Stimulated activated naive CD8-positive, alpha-beta T cell treated with anti-CD3 and anti-CD28 coated beads, Interleukin-15, Interleukin-2, amounts not matched to agents 100 ng/mL and 50 ng/mL, for 24 hours (primary cell): Measurements from ENCODE around the gene SAV1.
"Not testable (repeated sequence)": the region's sequence is repeated elsewhere in the genome, so short reads cannot be mapped to it uniquely, and the experiment has no call there.

ENCODE experiments used
- H3K27ac Mint-ChIP-seq: one replicate; pipeline ENCODE4 v1.8.0; 2021; ENCODE audit warnings: mild to moderate bottlenecking, mixed read lengths
- H3K27me3 Mint-ChIP-seq: one replicate; pipeline ENCODE4 v1.8.0; 2021; ENCODE audit warnings: mixed read lengths
- H3K36me3 Mint-ChIP-seq: one replicate; pipeline ENCODE4 v1.8.0; 2021; ENCODE audit warnings: low read depth, mixed read lengths
- H3K4me1 Mint-ChIP-seq: one replicate; pipeline ENCODE4 v1.8.0; 2021; ENCODE audit warnings: low read depth, mixed read lengths
- H3K4me3 Mint-ChIP-seq: one replicate; pipeline ENCODE4 v1.8.0; 2021; ENCODE audit warnings: mild to moderate bottlenecking, mixed read lengths
- H3K9me3 Mint-ChIP-seq: one replicate; pipeline ENCODE4 v1.8.0; 2021; ENCODE audit warnings: mixed read lengths

Gene SAV1

DNA sequence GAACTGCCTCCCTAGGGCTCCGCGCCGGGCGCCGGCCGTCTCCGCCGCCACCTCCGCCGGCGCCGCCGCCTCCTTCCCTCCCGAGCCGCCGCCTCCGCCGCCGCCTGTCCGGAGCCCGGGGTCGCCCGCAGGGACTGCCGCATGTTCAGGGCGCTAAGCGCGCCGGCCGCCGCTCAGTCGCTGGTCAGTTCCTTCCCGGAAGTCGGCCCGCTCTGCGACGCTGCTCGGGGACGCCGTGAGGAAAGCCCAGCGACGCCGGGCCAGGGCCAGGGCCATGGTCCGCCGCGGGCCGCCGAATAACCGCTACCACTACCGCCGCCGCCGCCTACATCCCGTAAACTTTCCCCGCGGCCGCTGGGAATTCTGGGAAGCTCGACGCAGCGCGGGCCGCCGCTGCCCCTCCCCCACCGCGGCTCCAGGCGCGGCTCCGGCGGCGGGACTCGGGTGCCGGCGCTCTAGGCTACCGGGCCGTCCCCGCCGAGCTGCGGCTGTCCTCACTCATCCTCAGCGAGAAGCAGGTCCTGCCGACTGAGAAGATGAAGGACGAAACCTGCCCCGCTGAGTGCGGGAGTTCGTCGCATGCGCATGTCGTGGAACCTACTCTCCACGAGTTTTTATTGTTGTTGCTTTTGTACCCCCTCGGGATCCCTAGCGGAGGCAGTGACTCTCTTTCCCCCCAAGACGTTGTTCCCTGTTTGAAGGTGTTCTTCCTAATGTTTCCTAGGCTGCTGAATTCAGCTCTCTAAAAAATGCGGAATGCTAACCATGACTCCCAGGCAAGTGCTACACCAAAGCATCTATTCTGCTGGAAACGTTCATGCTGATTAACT is at the start of gene SAV1:
Gene SAV1, minus strand, starts transcription at position 311 of the 830 bp plus-strand sequence. CDS start 339 bp downstream, outside the sequence.
- H3K27ac Mint-ChIP-seq: peak within 1 kb of the TSS; percentile 65
- H3K4me1 Mint-ChIP-seq: peaks cover 26% of the 10 kb centered on the region
- H3K4me3 Mint-ChIP-seq: no peak within 1 kb of the TSS
- H3K27me3 Mint-ChIP-seq: no peaks in the 10 kb centered on the region
- H3K36me3 Mint-ChIP-seq: peaks cover 13% of the 10 kb centered on the region
- H3K9me3 Mint-ChIP-seq: no peaks in the 10 kb centered on the region

DNA sequence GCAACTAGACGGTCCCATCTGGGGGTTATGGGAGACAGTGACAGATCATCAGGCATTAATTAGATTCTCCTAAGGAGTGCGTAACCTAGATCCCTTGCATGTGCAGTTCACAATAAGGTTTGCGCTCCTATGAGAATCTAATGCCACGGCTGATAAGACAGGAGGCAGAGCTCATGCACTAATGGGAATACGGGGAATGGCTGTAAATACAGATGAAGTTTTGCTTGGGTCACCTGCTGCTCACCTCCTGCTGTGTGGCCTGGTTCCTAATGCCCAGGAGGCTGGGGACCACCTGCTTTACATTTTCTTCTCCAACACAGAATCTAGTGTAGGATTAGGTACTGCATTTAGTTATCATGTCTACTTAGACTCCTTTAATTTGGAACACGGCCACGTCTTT is 49.7 kb upstream of the SAV1 start:
- no peaks in the 10 kb centered on the region for H3K9me3 Mint-ChIP-seq
- H3K4me1 Mint-ChIP-seq: no peaks in the 10 kb centered on the region
- no peak overlapping the region for H3K27ac Mint-ChIP-seq
- H3K27me3 Mint-ChIP-seq: no peaks in the 10 kb centered on the region
- peaks cover 15% of the 10 kb centered on the region for H3K36me3 Mint-ChIP-seq
- H3K4me3 Mint-ChIP-seq: no peak overlapping the region

GRCh38 chr14:50714450-50715073 is 46.5 kb upstream of the SAV1 start:
- H3K4me1 Mint-ChIP-seq: no peaks in the 10 kb centered on the region
- H3K4me3 Mint-ChIP-seq: no peak overlapping the region
- H3K36me3 Mint-ChIP-seq: no peaks in the 10 kb centered on the region
- no peaks in the 10 kb centered on the region for H3K9me3 Mint-ChIP-seq
- no peaks in the 10 kb centered on the region for H3K27me3 Mint-ChIP-seq
- no peak overlapping the region for H3K27ac Mint-ChIP-seq

DNA sequence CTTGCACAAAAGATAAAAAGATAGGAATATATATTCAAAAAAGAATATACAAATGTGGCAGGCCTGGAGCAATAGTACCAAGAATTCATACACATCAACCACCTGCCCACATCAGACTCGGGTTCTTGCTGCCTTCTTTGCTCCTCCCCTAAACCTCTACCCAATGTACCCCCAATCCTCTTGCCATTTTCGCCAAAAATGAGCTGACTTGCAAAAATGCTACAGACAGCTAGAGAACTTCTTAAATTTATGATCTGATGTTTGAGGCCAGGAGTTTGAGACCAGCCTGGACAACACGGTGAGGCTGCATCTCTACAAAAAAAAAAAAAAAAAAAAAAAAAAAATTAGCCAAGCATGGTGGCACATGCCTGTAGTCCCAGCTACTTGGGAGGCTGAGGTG is 42.9 kb upstream of the SAV1 start:
- no peak overlapping the region for H3K4me3 Mint-ChIP-seq
- no peak overlapping the region for H3K27ac Mint-ChIP-seq
- H3K27me3 Mint-ChIP-seq: no peaks in the 10 kb centered on the region
- H3K9me3 Mint-ChIP-seq: no peaks in the 10 kb centered on the region
- H3K4me1 Mint-ChIP-seq: no peaks in the 10 kb centered on the region
- no peaks in the 10 kb centered on the region for H3K36me3 Mint-ChIP-seq

DNA sequence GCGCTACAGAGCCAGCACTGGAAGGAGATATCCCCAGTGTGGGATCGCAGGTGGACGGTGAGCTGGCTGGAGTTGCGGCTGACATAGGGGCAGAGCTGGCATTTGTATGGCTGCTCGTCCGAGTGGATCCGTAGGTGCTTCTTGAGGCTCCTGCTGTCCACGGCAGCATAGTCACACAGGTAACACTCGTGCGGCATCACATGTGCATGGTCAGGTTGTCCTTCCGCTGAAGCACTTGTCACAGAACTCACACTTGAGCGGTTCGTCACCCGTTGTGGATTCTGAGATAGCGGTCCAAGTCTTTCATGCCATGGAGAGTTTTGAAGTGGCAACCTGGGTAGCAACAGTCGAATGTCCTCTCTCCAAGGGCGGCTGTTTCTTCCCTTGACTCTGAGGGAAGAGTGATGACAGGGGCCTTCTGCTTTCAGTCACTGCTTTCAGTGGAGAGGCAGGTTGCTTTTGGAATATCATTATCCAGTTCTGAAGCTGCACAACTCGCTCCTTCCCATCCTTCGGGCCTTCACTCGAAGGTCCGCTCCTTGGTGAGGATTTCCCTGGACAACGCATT is 37.0 kb upstream of the SAV1 start:
- Mint-ChIP-seq H3K4me3 (no peak overlapping the region), H3K27ac (no peak overlapping the region)

DNA sequence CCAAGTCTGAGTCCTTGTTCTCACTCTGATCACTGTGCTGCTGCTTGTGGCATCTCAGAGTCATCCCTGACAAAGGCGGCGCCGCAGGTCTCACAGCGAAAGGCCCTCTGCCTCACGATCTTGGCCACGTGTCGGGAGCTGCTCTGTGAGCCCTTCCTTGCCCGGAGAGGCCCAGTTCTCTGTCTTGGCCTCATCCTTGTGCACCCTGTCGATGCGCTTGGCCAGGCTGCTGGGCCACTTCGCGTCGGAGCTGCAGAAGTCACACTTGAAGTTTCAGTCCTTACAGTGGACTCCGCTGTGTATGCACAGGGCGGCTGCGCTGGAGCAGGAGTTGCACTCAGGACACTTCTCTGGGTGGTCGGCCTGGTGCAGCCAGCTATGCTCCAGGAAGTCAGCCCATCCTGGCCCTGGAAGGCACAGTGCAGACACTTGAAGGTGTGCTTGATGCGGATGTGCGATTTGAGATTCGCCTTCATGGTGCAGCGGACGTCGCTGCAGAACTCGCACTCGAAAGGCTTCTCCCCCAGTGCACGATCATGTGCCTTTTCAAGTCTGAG is 36.4 kb upstream of the SAV1 start:
- Mint-ChIP-seq H3K36me3 (no peaks in the 10 kb centered on the region), H3K4me3 (no peak overlapping the region), H3K9me3 (no peaks in the 10 kb centered on the region), H3K27me3 (peaks cover 21% of the 10 kb centered on the region), H3K27ac (no peak overlapping the region), H3K4me1 (no peaks in the 10 kb centered on the region)

More for the DNA sequence above, 37.0 kb upstream of the SAV1 start:
- Mint-ChIP-seq H3K4me1 (no peaks in the 10 kb centered on the region), H3K36me3 (no peaks in the 10 kb centered on the region), H3K27me3 (peaks cover 15% of the 10 kb centered on the region), H3K9me3 (no peaks in the 10 kb centered on the region)

DNA sequence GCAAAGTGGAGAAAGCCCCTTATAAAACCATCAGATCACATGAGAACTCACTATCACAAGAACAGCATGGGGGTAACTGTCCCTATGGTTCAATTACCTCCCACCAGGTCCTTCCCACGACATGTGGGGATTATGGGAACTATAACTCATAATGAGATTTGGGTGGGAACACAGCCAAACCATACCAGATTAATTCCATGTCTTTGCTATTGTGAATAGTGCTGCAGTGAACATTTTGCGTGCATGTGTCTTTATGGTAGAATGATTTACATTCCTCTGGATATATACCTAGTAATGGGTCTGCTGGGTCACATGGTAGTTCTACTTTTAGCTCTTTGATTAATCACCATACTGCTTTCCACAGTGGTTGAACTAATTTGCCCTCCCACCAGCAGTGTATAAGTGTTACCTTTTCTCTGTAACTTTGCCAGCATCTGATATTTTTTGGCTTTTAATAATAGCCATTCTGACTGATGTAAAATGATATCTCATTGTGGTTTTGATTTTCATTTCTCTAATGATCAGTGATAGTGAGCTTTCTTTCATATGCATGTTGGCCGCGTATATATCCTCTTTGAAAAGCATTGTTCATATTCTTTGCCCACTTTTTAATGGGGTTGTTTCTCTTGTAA is 29.7 kb upstream of the SAV1 start:
- peaks cover 33% of the 10 kb centered on the region for H3K27me3 Mint-ChIP-seq
- H3K27ac Mint-ChIP-seq: no peak overlapping the region
- no peaks in the 10 kb centered on the region for H3K36me3 Mint-ChIP-seq
- H3K4me1 Mint-ChIP-seq: no peaks in the 10 kb centered on the region
- H3K9me3 Mint-ChIP-seq: peaks cover 20% of the 10 kb centered on the region
- no peak overlapping the region for H3K4me3 Mint-ChIP-seq

DNA sequence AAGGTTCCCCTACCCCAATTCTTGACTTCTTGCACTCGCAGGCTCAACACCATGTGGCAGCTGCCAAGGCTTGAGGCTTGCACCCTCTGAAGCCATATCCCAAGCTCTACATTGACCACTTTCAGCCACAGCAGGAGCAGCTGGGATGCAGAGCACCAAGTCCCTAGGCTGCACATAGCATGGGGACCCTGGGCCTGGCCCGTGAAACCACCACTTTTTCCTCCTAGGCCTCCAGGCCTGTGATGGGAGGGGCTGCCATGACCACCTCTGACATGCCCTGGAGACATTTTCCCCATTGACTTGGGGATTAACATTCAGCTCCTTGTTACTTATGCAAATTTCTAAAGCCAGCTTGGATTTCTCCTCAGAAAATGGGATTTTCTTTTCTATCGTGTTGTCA is 26.2 kb upstream of the SAV1 start:
- not testable (repeated sequence) for H3K4me3 Mint-ChIP-seq, H3K4me1 Mint-ChIP-seq, H3K36me3 Mint-ChIP-seq, H3K27ac Mint-ChIP-seq
- Mint-ChIP-seq H3K27me3 (peaks cover 18% of the 10 kb centered on the region), H3K9me3 (peaks cover 26% of the 10 kb centered on the region)

DNA sequence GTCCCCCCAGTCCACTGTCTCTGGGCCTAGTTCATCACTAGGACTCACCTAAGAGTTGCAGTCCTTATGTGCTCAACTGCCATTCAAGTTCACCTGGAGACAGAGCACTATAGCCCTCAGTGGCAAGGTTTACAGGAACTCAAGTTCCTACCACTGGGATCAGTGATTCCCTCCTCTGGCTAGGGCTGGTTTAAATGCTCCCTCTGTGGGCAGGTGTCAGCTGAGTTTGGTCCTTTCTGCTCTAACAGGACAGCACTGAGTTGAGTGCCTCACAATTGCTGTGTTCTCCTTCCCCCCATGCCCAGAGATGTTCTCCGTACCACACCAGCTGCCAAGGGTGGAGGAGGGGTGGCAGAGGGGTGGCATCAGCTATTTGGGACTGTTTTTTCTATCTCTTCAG is 20.8 kb upstream of the SAV1 start:
- peaks cover 15% of the 10 kb centered on the region for H3K9me3 Mint-ChIP-seq
- H3K36me3 Mint-ChIP-seq: peaks cover 9% of the 10 kb centered on the region
- H3K27me3 Mint-ChIP-seq: peaks cover 4% of the 10 kb centered on the region
- no peak overlapping the region for H3K27ac Mint-ChIP-seq
- H3K4me3 Mint-ChIP-seq: no peak overlapping the region
- H3K4me1 Mint-ChIP-seq: no peaks in the 10 kb centered on the region

- Mint-ChIP-seq H3K27me3 (peaks cover 4% of the 10 kb centered on the region), H3K4me1 (peaks cover 19% of the 10 kb centered on the region)
Observed at GRCh38 chr14:50679674-50680073, 11.6 kb upstream of the SAV1 start.

GRCh38 chr14:50678163-50678562 is 10.1 kb upstream of the SAV1 start:
- H3K4me1 Mint-ChIP-seq: peaks cover 19% of the 10 kb centered on the region
- H3K27ac Mint-ChIP-seq: peak overlapping the region; percentile 42
- H3K4me3 Mint-ChIP-seq: no peak overlapping the region
- no peaks in the 10 kb centered on the region for H3K36me3 Mint-ChIP-seq
- H3K27me3 Mint-ChIP-seq: peaks cover 4% of the 10 kb centered on the region
- no peaks in the 10 kb centered on the region for H3K9me3 Mint-ChIP-seq

More at GRCh38 chr14:50679674-50680073, 11.6 kb upstream of the SAV1 start:
- H3K4me3 Mint-ChIP-seq: no peak overlapping the region
- no peaks in the 10 kb centered on the region for H3K36me3 Mint-ChIP-seq
- no peak overlapping the region for H3K27ac Mint-ChIP-seq
- H3K9me3 Mint-ChIP-seq: no peaks in the 10 kb centered on the region

- peak overlapping the region; percentile 42 for H3K4me3 Mint-ChIP-seq
- no peaks in the 10 kb centered on the region for H3K36me3 Mint-ChIP-seq
- H3K27ac Mint-ChIP-seq: peak overlapping the region; percentile 73
- H3K4me1 Mint-ChIP-seq: peaks cover 19% of the 10 kb centered on the region
- no peaks in the 10 kb centered on the region for H3K9me3 Mint-ChIP-seq
- H3K27me3 Mint-ChIP-seq: peaks cover 4% of the 10 kb centered on the region
Observed at GRCh38 chr14:50677527-50678063, 9.5 kb upstream of the SAV1 start.

DNA sequence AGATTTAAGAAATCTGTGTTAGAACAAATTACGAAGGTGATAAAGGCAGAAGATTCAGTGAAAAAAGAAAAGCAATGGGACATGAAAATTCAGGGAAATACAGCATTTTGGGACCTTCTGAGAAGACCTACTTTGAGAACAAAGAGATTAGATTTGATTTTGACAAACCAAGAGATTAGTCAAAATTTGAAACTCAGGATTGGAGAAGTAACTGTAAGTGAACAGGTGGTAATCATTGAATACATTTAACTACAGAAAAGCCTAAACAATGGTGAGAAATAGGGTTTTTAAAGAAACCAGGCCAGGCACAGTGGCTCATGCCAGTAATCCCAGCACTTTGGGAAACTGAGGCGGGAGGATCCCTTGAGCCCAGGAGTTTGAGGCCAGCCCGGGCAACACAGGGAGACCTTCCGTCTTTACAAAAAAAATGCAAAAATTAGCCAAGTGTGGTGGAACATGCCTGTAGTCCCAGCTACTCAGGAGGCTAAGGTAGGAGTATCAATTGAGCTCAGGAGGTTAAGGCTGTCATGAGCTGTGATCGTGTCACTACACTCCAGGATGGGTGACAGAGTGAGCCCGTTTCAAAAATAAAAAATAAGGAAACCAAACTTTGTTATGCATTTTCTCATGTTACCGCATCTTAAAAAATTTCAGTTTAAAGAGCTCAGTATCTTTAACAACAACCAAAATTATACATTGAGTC is 8.9 kb upstream of the SAV1 start:
- Mint-ChIP-seq H3K36me3 (no peaks in the 10 kb centered on the region), H3K27ac (peak overlapping the region; percentile 73), H3K27me3 (peaks cover under 1% of the 10 kb centered on the region), H3K4me3 (peak overlapping the region; percentile 42), H3K9me3 (no peaks in the 10 kb centered on the region), H3K4me1 (peaks cover 19% of the 10 kb centered on the region)

GRCh38 chr14:50675597-50675996 is 7.5 kb upstream of the SAV1 start:
- no peak overlapping the region for H3K27ac Mint-ChIP-seq

More at GRCh38 chr14:50675597-50675996, 7.5 kb upstream of the SAV1 start:
- peaks cover 19% of the 10 kb centered on the region for H3K4me1 Mint-ChIP-seq
- H3K27me3 Mint-ChIP-seq: no peaks in the 10 kb centered on the region
- no peak overlapping the region for H3K4me3 Mint-ChIP-seq
- H3K9me3 Mint-ChIP-seq: no peaks in the 10 kb centered on the region
- no peaks in the 10 kb centered on the region for H3K36me3 Mint-ChIP-seq
